Activated CD8-positive, alpha-beta T cell treated with anti-CD3 and anti-CD28 coated beads, Interleukin-2, amount 10 ng/mL, durations not matched to agents 7 days and 5 days (primary cell): ENCODE results near the gene FAM149A. TPM values are rescaled to one million over a fixed set of nuclear protein-coding genes. Genes with fewer than 3 reads are reported as not detected.
A peak's percentile ranks its signal among the peaks of the same experiment; 100 is the strongest.

Experiments
- ATAC-seq: fragments of 150-1000 bp; cut with Tn5 transposase; one replicate; pipeline ENCODE4 v1.10.0; 2021; ENCODE audit warnings: moderate library complexity
- CTCF ChIA-PET: fragments of 350-600 bp; sonication (Branson Sonifier 250); formaldehyde crosslinking; loops from one replicate; lab custom pipeline; 2021; ENCODE audit warnings: antibody characterized with exemption; lab: Charles Lee
- POLR2A ChIA-PET: fragments of 350-600 bp; sonication (Branson Sonifier 250); formaldehyde crosslinking; loops from one replicate; lab custom pipeline; 2021; ENCODE audit warnings: antibody characterized with exemption; lab: Charles Lee
- DNase-seq: peaks from one replicate; pipeline ENCODE4 v3.0.0-alpha.2; 2020
- H3K27ac Mint-ChIP-seq: one replicate; pipeline ENCODE4 v1.8.0; 2021; ENCODE audit warnings: mild to moderate bottlenecking, mixed read lengths
- H3K27me3 Mint-ChIP-seq: one replicate; pipeline ENCODE4 v1.8.0; 2021; ENCODE audit warnings: low read depth, mixed read lengths
- H3K36me3 Mint-ChIP-seq: one replicate; pipeline ENCODE4 v1.8.0; 2021; ENCODE audit warnings: low read depth, mixed read lengths
- H3K4me1 Mint-ChIP-seq: one replicate; pipeline ENCODE4 v1.8.0; 2021; ENCODE audit warnings: low read depth, mixed read lengths
- H3K4me3 Mint-ChIP-seq: one replicate; pipeline ENCODE4 v1.8.0; 2021; ENCODE audit warnings: mild to moderate bottlenecking, mixed read lengths
- H3K9me3 Mint-ChIP-seq: one replicate; pipeline ENCODE4 v1.8.0; 2022; ENCODE audit warnings: mixed read lengths; ENCODE audit not compliant: insufficient read depth
- total RNA-seq, 2 experiments: library from RNA; stranded (reverse); gene quantifications; one replicate each; pipeline ENCODE4 v1.2.3, GENCODE V29; 2021

FAM149A gene
- total RNA-seq, 2 experiments from 2014 or later: 0.29 to 0.66 TPM

DNA sequence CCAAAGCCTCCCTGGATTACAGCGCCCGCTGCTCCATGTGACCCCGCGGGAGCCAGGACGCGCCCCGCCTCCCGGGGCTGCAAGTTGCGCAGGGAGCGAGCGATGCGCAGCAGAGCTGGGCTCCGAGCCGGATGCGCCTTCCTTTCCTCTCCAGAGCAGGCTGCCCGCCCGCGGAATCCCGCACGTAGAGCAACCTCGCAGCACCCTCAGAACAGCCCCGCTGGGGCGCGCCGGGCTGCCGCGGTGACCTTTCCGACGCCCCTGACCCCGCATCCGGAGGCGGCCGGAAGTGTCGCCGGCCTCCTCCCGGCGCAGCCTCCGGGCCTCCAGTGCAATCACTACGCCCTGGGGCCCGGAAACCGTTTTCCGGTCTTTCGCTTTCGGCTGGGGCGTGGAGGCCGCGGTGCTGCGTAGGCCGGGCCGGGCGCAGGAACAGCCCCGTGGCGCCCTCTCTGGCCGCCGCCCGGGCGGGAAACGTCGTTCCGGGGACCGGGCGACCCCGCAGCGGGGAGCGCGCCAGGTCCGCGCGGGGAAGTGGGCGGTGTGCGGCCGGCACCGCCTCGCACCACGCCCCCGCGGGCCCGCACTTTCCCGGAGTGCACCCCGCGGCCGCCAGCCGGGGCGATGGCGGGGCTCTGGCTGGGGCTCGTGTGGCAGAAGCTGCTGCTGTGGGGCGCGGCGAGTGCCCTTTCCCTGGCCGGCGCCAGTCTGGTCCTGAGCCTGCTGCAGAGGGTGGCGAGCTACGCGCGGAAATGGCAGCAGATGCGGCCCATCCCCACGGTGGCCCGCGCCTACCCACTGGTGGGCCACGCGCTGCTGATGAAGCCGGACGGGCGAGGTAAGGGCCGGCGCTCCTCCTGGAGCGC, 86.9 kb downstream of the FAM149A start, which contains the start of gene CYP4V2:
TSS of gene CYP4V2 (plus strand) at position 368 of the 866 bp plus-strand sequence. CDS start at position 625, 257 bp downstream.
- CTCF ChIA-PET: interaction anchor here (1.2 to 2.2 kb wide), 3 partner anchors 10 to 123 kb away, joined by 3 to 7 read pairs (median 7); partner anchors contain the start of gene TLR3
- H3K9me3 Mint-ChIP-seq: no peaks in the 10 kb centered on the region
- POLR2A ChIA-PET: interaction anchor here (0.5 to 2.1 kb wide), 9 partner anchors 10 to 1163 kb away, joined by 3 to 7 read pairs (median 4); no protein-coding TSS in a partner anchor
- DNase-seq (peak; percentile 92), ATAC-seq (peak; percentile 91)
- H3K4me1 Mint-ChIP-seq: peaks cover 33% of the 10 kb centered on the region
- peak within 1 kb of the TSS; percentile 86 for H3K4me3 Mint-ChIP-seq
- peak within 1 kb of the TSS; percentile 94 for H3K27ac Mint-ChIP-seq
- H3K36me3 Mint-ChIP-seq: peaks cover 16% of the 10 kb centered on the region
- no peaks in the 10 kb centered on the region for H3K27me3 Mint-ChIP-seq

GRCh38 chr4:186192066-186192612, 87.6 kb downstream of the FAM149A start:
- ATAC-seq (peak; percentile 15), DNase-seq (peak; percentile 54)
- H3K27me3 Mint-ChIP-seq: no peaks in the 10 kb centered on the region
- H3K4me3 Mint-ChIP-seq: peak overlapping the region; percentile 86
- ChIA-PET CTCF (interaction anchor here (1.6 kb wide), 1 partner anchor 10 kb away, joined by 7 read pairs; no protein-coding TSS in a partner anchor), POLR2A (interaction anchor here (0.8 to 2.1 kb wide), 7 partner anchors 11 to 147 kb away, joined by 3 to 7 read pairs (median 4); no protein-coding TSS in a partner anchor)
- no peaks in the 10 kb centered on the region for H3K9me3 Mint-ChIP-seq
- H3K4me1 Mint-ChIP-seq: peaks cover 33% of the 10 kb centered on the region
- H3K36me3 Mint-ChIP-seq: peaks cover 21% of the 10 kb centered on the region
- peak overlapping the region; percentile 92 for H3K27ac Mint-ChIP-seq

DNA sequence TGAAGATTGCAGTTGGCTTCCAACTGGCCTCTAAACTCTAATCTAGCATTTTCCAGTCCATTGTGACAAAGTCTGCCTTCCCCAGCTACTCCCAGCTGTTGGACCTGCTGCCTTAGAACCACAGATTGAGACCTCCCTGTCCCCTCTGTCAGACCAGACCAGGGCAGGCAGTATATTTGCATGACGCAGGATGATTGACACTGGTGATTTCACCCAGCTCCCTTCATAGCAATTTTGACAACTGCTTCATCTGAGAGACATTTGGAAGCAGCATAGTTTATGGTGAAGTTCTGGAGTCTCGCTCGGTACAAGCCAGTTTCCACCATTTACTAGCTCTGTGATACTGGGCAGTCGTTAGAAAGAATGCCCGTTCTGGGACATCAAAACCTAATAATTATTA, 89.3 kb downstream of the FAM149A start:
- Mint-ChIP-seq H3K4me1 (peaks cover 33% of the 10 kb centered on the region), H3K27ac (no peak overlapping the region), H3K4me3 (no peak overlapping the region), H3K36me3 (peaks cover 28% of the 10 kb centered on the region), H3K27me3 (no peaks in the 10 kb centered on the region), H3K9me3 (no peaks in the 10 kb centered on the region)
- DNase-seq (no peak), ATAC-seq (no peak)
- POLR2A ChIA-PET: interaction anchor here (0.6 kb wide), 1 partner anchor 571 kb away, joined by 4 read pairs; no protein-coding TSS in a partner anchor
- CTCF ChIA-PET: interaction anchor here (1.7 kb wide), 1 partner anchor 126 kb away, joined by 4 read pairs; no protein-coding TSS in a partner anchor

- ATAC-seq: no peak
- Mint-ChIP-seq H3K4me1 (peaks cover 17% of the 10 kb centered on the region), H3K4me3 (no peak overlapping the region), H3K27ac (no peak overlapping the region), H3K36me3 (peaks cover 28% of the 10 kb centered on the region), H3K27me3 (no peaks in the 10 kb centered on the region), H3K9me3 (no peaks in the 10 kb centered on the region)
- ChIA-PET CTCF (no interaction called here), POLR2A (no interaction called here)
- DNase-seq: no peak
Measured at GRCh38 chr4:186196063-186196462, 91.6 kb downstream of the FAM149A start.

DNA sequence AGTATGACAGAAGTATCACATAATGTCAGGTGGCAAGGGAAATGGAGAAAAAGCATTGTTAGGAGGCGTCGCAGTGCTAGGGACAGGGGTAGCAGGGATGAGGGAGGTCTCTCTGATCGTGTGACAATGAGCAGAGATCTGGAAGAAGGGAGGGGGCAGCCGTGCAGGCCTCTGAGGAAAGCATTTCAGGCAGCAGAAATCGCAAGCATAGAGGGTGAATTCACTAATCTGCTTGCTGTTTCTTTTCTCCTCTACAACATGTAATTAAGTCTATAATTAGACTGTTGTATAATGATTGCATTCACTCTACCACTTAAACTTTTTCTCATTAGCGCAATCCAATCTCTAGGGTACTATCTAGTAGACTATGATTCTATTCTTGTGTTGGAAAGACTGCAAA, 96.0 kb downstream of the FAM149A start:
- Mint-ChIP-seq H3K4me1 (peaks cover 7% of the 10 kb centered on the region), H3K27ac (no peak overlapping the region), H3K4me3 (no peak overlapping the region), H3K36me3 (peaks cover 25% of the 10 kb centered on the region), H3K9me3 (no peaks in the 10 kb centered on the region), H3K27me3 (no peaks in the 10 kb centered on the region)
- POLR2A ChIA-PET: no interaction called here
- CTCF ChIA-PET: no interaction called here
- ATAC-seq (no peak), DNase-seq (no peak)

DNA sequence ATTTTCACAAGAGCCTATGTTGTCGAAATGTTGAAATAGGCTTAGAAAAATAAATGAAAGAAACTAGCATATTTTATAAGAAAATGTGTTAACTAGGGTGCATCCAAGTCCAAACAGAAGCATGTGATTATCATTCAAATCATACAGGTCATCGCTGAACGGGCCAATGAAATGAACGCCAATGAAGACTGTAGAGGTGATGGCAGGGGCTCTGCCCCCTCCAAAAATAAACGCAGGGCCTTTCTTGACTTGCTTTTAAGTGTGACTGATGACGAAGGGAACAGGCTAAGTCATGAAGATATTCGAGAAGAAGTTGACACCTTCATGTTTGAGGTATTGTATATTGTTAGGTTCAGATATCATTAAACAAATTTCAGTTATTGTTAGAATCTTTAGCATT, 96.5 kb downstream of the FAM149A start:
- ATAC-seq: no peak
- Mint-ChIP-seq H3K27me3 (no peaks in the 10 kb centered on the region), H3K36me3 (peaks cover 20% of the 10 kb centered on the region), H3K9me3 (no peaks in the 10 kb centered on the region), H3K27ac (no peak overlapping the region), H3K4me3 (no peak overlapping the region), H3K4me1 (peaks cover 7% of the 10 kb centered on the region)
- POLR2A ChIA-PET: interaction anchor here (1.3 kb wide), 1 partner anchor 11 kb away, joined by 6 read pairs; no protein-coding TSS in a partner anchor
- DNase-seq: no peak
- CTCF ChIA-PET: interaction anchor here (1.3 to 1.9 kb wide), 2 partner anchors 9 to 63 kb away, joined by 5 to 7 read pairs; partner anchors contain the start of gene CYP4V2

DNA sequence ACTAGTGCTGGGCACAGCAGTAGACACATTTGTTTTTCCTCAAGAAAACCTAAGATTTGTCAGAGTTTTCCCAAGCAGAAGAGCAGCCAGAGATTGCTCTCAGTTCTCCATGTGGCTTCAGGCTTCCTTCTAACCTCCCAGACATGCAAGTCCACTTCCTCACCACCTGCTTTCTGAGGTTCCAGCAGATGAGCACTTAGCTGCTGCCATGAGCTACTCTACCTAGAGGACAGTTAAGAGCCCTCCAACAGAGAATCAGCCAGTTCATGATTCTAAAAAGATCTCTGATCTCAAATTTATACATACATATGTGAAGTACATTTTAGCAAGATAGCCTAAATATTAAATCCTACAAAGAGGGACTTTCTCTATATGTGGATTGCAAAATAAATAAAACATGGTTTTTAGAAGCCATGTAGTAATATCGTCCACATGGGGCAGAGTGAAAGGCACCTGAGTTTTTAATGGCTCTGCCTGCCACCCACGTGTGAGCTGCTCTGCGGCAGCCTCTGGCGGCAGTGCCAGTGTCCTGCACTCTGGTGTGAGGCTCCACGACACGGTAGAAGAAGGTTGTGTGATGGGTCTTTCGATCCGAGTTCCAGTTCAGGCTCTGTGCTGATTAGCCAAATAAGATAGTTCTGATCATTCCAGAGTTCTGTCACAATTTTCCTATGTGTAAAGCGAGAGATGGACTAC, 97.2 kb downstream of the FAM149A start:
- peak; percentile 97 for ATAC-seq
- POLR2A ChIA-PET: interaction anchor here (1.3 kb wide), 1 partner anchor 11 kb away, joined by 6 read pairs; no protein-coding TSS in a partner anchor
- CTCF ChIA-PET: interaction anchor here (0.6 to 1.9 kb wide), 5 partner anchors 10 to 134 kb away, joined by 3 to 8 read pairs (median 5); partner anchors contain the start of gene CYP4V2
- H3K36me3 Mint-ChIP-seq: peaks cover 16% of the 10 kb centered on the region
- peaks cover 7% of the 10 kb centered on the region for H3K4me1 Mint-ChIP-seq
- H3K4me3 Mint-ChIP-seq: no peak overlapping the region
- H3K9me3 Mint-ChIP-seq: no peaks in the 10 kb centered on the region
- peak overlapping the region; percentile 30 for H3K27ac Mint-ChIP-seq
- peak; percentile 68 for DNase-seq
- no peaks in the 10 kb centered on the region for H3K27me3 Mint-ChIP-seq

DNA sequence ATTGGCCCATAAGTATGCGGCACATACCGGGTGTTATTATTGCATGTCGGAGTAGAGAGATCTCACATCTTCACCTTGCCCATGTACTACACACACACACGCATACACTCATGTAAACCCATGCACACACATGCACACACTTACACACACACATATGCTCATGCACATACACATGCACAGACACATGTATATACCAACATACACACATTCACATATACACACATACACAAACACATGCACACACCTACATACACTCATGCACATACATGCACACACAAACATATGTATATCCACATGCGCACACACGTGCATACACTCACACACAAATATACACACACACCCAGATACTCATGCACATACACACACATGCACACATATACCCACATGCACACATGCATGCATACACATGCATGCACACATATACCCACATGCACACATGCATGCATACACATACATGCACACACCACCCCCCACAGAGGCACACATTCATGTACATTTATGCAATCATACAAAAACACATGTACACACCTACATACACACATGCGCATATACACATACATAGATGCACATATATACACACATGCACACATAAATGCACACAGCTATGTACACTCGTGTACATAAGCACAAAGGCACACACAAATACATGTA, 98.1 kb downstream of the FAM149A start:
- H3K27me3 Mint-ChIP-seq: no peaks in the 10 kb centered on the region
- no peak overlapping the region for H3K4me3 Mint-ChIP-seq
- H3K9me3 Mint-ChIP-seq: no peaks in the 10 kb centered on the region
- DNase-seq (no peak), ATAC-seq (no peak)
- H3K27ac Mint-ChIP-seq: no peak overlapping the region
- CTCF ChIA-PET: interaction anchor here (0.7 to 1.9 kb wide), 5 partner anchors 11 to 135 kb away, joined by 3 to 8 read pairs (median 5); partner anchors contain the start of gene CYP4V2
- peaks cover 10% of the 10 kb centered on the region for H3K36me3 Mint-ChIP-seq
- peaks cover 7% of the 10 kb centered on the region for H3K4me1 Mint-ChIP-seq
- POLR2A ChIA-PET: interaction anchor here (1.3 to 1.7 kb wide), 2 partner anchors 11 to 12 kb away, joined by 6 to 7 read pairs; partner anchors contain the start of gene CYP4V2

DNA sequence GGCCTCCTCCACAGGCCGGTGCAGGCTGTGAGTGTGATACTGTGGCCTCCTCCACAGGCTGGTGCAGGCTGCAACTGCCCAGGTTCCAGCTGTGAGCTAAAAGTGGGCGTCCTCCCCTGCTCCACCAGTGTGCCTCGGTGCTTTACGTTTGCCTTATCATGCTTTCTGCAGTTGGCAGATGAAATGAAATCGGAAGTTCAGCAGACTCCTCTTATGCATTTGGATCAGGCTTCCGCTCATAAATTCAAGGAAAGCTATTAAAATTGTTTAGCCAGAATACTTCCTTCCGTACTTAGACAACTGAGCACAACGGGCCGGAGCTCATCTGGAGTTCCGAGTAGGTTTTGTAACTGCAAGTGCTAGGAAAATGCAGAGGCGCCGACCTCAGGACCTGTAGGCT, 98.9 kb downstream of the FAM149A start:
- ChIA-PET POLR2A (interaction anchor here (0.5 to 1.7 kb wide), 2 partner anchors 12 to 119 kb away, joined by 4 to 7 read pairs; partner anchors contain the start of gene CYP4V2), CTCF (interaction anchor here (1.0 kb wide), 1 partner anchor 12 kb away, joined by 3 read pairs; the partner anchor contains the start of gene CYP4V2)
- Mint-ChIP-seq H3K27me3 (no peaks in the 10 kb centered on the region), H3K27ac (no peak overlapping the region), H3K9me3 (no peaks in the 10 kb centered on the region), H3K4me1 (peaks cover 7% of the 10 kb centered on the region), H3K36me3 (peaks cover 9% of the 10 kb centered on the region), H3K4me3 (no peak overlapping the region)
- DNase-seq (no peak), ATAC-seq (no peak)

DNA sequence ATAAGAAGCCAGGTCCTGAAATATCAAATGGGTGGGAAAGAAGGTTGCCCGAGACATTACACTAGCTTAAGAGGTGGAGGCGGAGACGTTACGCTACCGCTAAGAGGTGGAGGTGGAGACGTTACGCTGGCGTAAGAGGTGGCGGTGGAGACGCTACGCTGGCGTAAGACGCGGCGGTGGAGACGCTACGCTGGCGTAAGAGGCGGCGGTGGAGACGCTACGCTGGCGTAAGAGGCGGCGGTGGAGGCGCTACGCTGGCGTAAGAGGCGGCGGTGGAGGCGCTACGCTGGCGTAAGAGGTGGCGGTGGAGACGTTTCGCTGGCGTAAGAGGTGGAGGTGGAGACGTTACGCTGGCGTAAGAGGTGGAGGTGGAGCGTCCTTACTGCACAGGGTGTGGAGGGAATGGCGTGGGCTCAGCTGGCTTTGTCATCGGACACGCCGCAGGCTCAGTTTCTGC, 99.6 kb downstream of the FAM149A start:
- Mint-ChIP-seq H3K36me3 (peaks cover 16% of the 10 kb centered on the region), H3K4me3 (peak overlapping the region; percentile 42), H3K27me3 (no peaks in the 10 kb centered on the region), H3K4me1 (peaks cover 7% of the 10 kb centered on the region), H3K27ac (peak overlapping the region; percentile 41), H3K9me3 (no peaks in the 10 kb centered on the region)
- POLR2A ChIA-PET: interaction anchor here (0.5 to 1.7 kb wide), 2 partner anchors 12 to 120 kb away, joined by 4 to 7 read pairs; partner anchors contain the start of gene CYP4V2
- ATAC-seq (peak; percentile 48), DNase-seq (no peak)
- CTCF ChIA-PET: interaction anchor here (0.8 kb wide), 1 partner anchor 15 kb away, joined by 3 read pairs; no protein-coding TSS in a partner anchor
